Measurements from ENCODE around the gene TIPRL.

DNA sequence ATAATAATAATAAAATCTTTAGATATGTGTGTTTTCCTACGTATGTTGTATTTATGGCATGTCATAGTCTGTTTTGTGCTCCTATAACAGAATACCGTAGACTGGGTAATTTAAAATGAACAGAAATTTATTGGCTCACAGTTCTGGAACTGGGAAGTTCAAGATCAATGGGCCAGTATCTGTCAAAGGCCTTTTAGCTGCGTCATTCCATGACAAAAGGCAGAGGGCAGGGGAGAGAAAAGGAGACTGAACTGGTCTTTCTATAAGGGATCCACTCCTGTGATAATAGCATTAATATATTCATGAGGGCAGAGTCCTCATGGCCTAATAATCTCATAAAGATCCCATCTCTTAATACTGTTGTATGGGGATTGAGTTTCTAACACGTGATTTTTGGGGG is 39.9 kb downstream of the TIPRL start:
- TF ChIP-seq CHD2 (IDR thresholded peaks at IDR 0.05; ENCODE audit: low read length), result no peak
- TF ChIP-seq, protein P1, sequence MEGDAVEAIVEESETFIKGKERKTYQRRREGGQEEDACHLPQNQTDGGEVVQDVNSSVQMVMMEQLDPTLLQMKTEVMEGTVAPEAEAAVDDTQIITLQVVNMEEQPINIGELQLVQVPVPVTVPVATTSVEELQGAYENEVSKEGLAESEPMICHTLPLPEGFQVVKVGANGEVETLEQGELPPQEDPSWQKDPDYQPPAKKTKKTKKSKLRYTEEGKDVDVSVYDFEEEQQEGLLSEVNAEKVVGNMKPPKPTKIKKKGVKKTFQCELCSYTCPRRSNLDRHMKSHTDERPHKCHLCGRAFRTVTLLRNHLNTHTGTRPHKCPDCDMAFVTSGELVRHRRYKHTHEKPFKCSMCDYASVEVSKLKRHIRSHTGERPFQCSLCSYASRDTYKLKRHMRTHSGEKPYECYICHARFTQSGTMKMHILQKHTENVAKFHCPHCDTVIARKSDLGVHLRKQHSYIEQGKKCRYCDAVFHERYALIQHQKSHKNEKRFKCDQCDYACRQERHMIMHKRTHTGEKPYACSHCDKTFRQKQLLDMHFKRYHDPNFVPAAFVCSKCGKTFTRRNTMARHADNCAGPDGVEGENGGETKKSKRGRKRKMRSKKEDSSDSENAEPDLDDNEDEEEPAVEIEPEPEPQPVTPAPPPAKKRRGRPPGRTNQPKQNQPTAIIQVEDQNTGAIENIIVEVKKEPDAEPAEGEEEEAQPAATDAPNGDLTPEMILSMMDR (IDR thresholded peaks at IDR 0.05; ENCODE audit: control extremely low read depth in 1 of 3, insufficient read depth in 1 of 3, low read depth in 1 of 3, low read length in 3 of 3), result no peak
- no peak for TF ChIP-seq POLR2A (IDR thresholded peaks at IDR 0.05; ENCODE audit: control extremely low read depth in 1 of 2, low read depth in 2 of 2, low read length in 2 of 2)
- no peak for TF ChIP-seq SRF (IDR thresholded peaks at IDR 0.05; ENCODE audit: low read depth, low read length)
- TF ChIP-seq, protein P2, sequence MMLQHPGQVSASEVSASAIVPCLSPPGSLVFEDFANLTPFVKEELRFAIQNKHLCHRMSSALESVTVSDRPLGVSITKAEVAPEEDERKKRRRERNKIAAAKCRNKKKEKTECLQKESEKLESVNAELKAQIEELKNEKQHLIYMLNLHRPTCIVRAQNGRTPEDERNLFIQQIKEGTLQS (IDR thresholded peaks at IDR 0.05; ENCODE audit: insufficient read depth, low read depth, low read length), result no peak
- no peak for TF ChIP-seq CEBPB (IDR thresholded peaks at IDR 0.05; ENCODE audit: low read depth, low read length)
- TF ChIP-seq RXRA (IDR thresholded peaks at IDR 0.05; ENCODE audit: insufficient read depth, low read depth, low read length), result no peak
- TF ChIP-seq, protein P3, sequence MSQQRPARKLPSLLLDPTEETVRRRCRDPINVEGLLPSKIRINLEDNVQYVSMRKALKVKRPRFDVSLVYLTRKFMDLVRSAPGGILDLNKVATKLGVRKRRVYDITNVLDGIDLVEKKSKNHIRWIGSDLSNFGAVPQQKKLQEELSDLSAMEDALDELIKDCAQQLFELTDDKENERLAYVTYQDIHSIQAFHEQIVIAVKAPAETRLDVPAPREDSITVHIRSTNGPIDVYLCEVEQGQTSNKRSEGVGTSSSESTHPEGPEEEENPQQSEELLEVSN (IDR thresholded peaks at IDR 0.05), result no peak
- TF ChIP-seq, protein P4, sequence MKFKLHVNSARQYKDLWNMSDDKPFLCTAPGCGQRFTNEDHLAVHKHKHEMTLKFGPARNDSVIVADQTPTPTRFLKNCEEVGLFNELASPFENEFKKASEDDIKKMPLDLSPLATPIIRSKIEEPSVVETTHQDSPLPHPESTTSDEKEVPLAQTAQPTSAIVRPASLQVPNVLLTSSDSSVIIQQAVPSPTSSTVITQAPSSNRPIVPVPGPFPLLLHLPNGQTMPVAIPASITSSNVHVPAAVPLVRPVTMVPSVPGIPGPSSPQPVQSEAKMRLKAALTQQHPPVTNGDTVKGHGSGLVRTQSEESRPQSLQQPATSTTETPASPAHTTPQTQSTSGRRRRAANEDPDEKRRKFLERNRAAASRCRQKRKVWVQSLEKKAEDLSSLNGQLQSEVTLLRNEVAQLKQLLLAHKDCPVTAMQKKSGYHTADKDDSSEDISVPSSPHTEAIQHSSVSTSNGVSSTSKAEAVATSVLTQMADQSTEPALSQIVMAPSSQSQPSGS (IDR thresholded peaks at IDR 0.05; ENCODE audit: low read length), result no peak
- TF ChIP-seq YY1 (IDR thresholded peaks at IDR 0.05; ENCODE audit: low read depth, low read length), result no peak
- TF ChIP-seq POLR2AphosphoS5 (IDR thresholded peaks at IDR 0.05; ENCODE audit: low read depth, low read length), result no peak
- no peak for TF ChIP-seq EZH2 (IDR thresholded peaks at IDR 0.05; ENCODE audit: low read depth, low read length, severe bottlenecking)
- TF ChIP-seq TAF1 (IDR thresholded peaks at IDR 0.05; ENCODE audit: low read depth, low read length), result no peak
